Stimulated activated CD4-positive, alpha-beta T cell treated with anti-CD3 and anti-CD28 coated beads, Interleukin-12 subunit alpha, Interleukin-12 subunit beta, amount 100 ng/mL, for 24 hours (primary cell): ENCODE data around the gene EMILIN1.
A peak's percentile ranks its signal among the peaks of the same experiment; 100 is the strongest.

Source experiments
- DNase-seq, 2 experiments: peaks; one replicate each; pipeline ENCODE4 v3.0.0-alpha.2; 2020; ENCODE audit warnings: low read depth in 2 of 2

The EMILIN1 gene

DNA sequence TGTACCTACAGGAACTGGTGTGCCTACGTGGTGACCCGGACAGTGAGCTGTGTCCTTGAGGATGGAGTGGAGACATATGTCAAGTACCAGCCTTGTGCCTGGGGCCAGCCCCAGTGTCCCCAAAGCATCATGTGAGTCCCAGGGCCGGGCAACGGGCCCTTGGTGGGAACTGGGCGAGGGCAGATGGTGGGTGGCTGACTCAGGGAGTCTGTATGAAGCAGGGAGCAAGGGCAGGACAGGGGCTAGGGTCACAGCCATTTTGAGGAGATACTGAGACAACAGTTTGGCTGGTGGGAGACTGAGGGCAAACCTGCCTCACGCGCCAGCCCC is 1.7 kb downstream of the EMILIN1 start:
- no peak for DNase-seq

DNA sequence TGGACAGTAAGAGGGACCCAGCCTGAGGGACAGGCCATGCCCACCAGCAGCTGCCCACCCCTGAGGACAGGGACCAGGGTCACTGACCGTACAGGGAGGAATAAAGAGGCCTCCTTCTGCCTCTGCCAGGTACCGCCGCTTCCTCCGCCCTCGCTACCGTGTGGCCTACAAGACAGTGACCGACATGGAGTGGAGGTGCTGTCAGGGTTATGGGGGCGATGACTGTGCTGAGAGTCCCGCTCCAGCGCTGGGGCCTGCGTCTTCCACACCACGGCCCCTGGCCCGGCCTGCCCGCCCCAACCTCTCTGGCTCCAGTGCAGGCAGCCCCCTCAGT is 2.2 kb downstream of the EMILIN1 start:
- no peak for DNase-seq

DNA sequence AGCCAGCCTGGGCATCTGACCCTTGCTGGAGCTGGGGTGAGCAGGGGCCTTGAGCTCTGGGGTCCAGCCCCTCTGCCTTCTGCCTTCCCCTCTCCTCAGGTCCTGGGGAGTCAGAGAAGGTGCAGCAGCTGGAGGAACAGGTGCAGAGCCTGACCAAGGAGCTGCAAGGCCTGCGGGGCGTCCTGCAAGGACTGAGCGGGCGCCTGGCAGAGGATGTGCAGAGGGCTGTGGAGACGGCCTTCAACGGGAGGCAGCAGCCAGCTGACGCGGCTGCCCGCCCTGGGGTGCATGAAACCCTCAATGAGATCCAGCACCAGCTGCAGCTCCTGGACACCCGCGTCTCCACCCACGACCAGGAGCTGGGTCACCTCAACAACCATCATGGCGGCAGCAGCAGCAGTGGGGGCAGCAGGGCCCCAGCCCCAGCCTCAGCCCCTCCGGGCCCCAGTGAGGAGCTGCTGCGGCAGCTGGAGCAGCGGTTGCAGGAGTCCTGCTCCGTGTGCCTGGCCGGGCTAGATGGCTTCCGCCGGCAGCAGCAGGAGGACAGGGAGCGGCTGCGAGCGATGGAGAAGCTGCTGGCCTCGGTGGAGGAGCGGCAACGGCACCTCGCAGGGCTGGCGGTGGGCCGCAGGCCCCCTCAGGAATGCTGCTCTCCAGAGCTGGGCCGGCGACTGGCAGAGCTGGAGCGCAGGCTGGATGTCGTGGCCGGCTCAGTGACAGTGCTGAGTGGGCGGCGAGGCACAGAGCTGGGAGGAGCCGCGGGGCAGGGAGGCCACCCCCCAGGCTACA is 3.8 kb downstream of the EMILIN1 start:
- no peak for DNase-seq

DNA sequence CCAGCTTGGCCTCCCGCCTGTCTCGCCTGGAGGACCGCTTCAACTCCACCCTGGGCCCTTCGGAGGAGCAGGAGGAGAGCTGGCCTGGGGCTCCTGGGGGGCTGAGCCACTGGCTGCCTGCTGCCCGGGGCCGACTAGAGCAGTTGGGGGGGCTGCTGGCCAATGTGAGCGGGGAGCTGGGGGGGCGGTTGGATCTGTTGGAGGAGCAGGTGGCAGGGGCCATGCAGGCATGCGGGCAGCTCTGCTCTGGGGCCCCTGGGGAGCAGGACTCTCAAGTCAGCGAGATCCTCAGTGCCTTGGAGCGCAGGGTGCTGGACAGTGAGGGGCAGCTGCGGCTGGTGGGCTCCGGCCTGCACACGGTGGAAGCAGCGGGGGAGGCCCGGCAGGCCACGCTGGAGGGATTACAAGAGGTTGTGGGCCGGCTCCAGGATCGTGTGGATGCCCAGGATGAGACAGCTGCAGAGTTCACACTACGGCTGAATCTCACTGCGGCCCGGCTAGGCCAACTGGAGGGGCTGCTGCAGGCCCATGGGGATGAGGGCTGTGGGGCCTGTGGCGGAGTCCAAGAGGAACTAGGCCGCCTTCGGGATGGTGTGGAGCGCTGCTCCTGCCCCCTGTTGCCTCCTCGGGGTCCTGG is 4.5 kb downstream of the EMILIN1 start:
- DNase-seq = no peak

DNA sequence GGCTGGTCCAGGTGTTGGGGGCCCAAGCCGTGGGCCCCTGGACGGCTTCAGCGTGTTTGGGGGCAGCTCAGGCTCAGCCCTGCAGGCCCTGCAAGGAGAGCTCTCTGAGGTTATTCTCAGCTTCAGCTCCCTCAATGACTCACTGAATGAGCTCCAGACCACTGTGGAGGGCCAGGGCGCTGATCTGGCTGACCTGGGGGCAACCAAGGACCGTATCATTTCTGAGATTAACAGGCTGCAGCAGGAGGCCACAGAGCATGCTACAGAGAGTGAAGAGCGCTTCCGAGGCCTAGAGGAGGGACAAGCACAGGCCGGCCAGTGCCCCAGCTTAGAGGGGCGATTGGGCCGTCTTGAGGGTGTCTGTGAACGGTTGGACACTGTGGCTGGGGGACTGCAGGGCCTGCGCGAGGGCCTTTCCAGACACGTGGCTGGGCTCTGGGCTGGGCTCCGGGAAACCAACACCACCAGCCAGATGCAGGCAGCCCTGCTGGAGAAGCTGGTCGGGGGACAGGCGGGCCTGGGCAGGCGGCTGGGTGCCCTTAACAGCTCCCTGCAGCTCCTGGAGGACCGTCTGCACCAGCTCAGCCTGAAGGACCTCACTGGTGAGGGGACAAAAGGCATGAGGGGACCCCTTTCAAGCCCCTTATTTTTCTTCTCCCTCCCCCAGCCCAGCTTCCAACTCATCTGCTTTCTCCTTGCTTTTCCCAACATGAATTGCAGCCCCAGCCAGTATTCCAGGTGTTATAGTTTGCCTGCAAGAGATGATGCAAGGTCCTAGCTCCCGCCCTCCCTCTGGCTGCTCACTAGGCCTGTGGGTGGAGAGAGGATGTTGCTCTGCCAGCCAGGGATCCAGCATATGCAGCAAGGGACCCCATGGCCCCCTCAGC is 5.2 kb downstream of the EMILIN1 start:
- no peak for DNase-seq

DNA sequence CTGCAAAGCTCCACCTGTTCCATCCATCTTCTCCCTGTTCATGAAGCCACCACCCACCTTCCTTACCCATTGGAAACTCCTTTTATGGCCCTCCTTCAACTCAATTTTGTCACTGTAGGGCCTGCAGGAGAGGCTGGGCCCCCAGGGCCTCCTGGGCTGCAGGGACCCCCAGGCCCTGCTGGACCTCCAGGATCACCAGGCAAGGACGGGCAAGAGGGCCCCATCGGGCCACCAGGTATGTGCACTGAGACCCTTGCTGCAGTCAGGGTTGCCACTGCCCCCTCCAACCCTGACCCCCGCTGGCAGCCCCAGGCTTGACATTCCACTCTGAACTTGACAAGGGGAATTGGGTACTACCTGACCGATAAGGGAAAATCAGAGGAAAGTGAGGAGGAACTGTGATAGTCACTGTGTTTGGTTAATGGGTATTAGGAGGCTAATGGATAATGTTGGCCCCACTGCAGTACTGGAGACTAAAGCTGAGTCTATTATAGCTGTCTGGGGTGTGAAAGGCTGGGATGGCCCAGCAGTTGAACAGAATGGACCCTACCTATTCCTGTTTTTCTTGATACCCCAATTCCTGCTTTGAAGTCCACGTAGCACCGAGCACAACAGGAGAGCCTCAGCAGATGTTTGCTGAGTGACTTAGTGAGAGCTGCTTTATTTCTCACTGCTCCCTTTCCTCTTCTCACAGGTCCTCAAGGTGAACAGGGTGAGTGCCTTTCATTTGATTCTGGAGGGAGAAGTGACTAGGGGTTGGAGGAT is 6.1 kb downstream of the EMILIN1 start:
- DNase-seq = no peak

DNA sequence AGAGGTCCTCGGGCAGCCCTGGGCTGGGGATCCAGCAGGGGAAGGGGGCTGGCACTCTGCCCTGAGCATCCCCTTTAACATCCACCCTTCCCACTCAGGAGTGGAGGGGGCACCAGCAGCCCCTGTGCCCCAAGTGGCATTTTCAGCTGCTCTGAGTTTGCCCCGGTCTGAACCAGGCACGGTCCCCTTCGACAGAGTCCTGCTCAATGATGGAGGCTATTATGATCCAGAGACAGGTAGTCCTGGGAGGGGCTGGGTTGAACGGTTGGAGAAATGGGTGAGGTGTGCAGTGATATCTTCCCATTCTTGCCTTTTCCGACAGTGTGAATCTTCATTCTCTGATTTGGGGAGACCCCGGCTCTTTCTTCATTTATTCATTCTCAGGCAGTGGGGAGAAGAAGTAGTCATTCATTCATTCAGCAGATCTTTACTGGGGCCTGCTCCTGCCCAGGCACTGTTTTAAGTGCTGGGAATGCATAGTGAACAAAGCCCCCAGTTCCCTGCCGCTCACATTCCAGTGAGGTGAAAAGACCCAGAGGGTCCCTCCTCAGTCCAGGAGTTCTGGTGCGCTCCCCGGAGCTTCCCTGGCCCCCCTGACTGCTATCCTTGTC is 6.8 kb downstream of the EMILIN1 start:
- DNase-seq = no peak

DNA sequence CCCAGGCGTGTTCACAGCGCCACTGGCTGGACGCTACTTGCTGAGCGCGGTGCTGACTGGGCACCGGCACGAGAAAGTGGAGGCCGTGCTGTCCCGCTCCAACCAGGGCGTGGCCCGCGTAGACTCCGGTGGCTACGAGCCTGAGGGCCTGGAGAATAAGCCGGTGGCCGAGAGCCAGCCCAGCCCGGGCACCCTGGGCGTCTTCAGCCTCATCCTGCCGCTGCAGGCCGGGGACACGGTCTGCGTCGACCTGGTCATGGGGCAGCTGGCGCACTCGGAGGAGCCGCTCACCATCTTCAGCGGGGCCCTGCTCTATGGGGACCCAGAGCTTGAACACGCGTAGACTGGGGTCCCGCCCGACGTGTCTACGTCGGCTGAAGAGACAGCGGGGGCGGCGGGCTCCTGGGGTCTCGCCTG is 7.3 kb downstream of the EMILIN1 start:
- DNase-seq = peak in 1 of 2 experiments; percentile 32

DNA sequence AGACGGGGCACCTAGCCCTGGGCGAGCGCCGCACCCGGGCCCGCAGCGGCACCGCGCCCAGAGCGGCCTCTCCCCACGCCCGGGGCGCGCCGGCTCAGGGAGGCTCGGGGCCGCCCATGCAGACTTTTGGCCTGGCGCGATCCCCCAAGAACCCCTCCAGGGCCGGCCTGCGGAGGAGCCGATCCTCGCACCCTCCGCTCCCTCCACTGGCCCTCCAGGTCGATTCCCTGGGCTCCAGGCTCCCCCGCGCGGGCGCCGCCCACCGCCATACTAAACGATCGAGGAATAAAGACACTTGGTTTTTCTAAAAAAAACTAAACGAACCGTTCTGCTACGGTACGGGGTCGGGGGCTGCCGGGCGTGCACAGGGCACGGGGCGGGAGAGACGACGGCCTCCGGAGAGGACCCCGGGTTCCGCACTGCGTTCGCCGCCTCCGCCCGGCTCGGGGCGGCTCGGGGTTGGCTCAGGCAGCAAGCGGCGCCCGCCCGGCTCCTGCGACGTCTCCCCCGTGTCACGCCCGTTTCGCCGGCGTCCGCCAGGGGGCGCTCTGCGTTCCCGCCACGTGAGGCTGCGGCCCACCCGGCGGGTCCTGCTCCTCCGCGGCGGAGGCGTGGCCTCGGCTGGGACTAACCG is 7.8 kb downstream of the EMILIN1 start:
- DNase-seq = peak; percentile 95 to 97

DNA sequence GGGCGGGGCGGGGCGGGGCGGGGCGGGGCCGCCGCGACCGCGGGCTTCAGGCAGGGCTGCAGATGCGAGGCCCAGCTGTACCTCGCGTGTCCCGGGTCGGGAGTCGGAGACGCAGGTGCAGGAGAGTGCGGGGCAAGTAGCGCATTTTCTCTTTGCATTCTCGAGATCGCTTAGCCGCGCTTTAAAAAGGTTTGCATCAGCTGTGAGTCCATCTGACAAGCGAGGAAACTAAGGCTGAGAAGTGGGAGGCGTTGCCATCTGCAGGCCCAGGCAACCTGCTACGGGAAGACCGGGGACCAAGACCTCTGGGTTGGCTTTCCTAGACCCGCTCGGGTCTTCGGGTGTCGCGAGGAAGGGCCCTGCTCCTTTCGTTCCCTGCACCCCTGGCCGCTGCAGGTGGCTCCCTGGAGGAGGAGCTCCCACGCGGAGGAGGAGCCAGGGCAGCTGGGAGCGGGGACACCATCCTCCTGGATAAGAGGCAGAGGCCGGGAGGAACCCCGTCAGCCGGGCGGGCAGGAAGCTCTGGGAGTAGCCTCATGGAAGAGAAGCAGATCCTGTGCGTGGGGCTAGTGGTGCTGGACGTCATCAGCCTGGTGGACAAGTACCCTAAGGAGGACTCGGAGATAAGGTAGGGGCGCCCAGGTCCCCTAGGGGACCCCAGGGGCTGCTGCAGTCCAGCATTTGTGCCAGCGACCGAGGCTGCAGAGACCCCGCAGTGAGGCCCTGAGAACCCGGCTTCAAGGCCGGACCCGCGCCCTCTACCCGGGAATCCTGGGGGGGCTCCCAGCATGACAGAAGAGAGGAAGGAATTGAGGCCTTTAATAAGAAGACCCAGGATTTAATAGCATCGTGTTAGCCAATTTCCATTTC is 8.5 kb downstream of the EMILIN1 start, which contains the start of gene KHK:
Gene KHK, plus strand, starts transcription at position 49 of the 870 bp plus-strand sequence. Its CDS starts 488 bp downstream, at position 537.
- DNase-seq = peak in 1 of 2 experiments; percentile 24

DNA sequence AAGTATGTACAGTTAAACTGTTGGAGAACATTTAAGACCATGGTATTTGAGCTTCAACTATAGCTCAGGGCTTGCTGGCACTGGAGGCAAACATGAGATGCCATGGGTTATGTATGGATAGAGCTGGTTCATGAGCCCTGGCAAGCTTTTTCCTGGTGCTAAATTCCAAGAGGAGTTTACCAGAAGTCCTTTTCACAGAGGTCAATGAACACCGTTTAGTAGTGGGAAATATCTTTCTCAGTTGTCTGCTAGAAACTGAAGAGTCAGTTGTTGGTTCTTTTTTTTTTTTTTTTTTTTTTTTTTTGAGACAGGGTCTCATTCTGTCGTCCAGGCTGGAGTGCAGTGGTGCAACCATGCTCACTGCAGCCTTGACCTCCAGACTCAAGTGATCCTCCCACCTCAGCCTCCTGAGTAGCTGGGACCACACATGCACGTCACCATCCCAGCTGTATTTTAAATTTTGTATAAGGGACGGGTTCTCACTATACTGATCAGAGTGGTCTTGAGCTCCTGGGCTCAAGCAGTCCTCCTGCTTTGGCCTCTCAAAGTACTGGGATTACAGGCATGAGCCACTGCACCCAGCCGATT is 9.5 kb downstream of the EMILIN1 start:
- DNase-seq = no peak

DNA sequence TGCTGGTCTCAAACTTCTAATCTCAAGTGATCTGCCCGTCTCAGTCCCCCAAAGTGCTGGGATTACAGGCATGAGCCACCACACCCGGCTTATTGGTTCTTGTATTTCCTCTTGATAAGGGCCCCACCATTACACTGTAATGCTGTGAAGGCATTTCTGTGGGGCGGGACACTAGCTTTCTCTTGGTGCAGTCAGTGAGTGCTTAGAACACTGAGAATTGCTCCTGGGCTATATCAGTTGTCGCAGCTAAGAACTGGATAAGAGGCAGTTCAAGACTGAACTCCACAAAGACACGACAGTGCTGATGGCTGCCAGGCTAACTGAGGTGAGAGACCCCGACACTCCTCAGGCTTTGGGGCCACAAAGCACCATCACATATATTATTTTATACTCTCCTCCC is 10.2 kb downstream of the EMILIN1 start:
- no peak for DNase-seq

DNA sequence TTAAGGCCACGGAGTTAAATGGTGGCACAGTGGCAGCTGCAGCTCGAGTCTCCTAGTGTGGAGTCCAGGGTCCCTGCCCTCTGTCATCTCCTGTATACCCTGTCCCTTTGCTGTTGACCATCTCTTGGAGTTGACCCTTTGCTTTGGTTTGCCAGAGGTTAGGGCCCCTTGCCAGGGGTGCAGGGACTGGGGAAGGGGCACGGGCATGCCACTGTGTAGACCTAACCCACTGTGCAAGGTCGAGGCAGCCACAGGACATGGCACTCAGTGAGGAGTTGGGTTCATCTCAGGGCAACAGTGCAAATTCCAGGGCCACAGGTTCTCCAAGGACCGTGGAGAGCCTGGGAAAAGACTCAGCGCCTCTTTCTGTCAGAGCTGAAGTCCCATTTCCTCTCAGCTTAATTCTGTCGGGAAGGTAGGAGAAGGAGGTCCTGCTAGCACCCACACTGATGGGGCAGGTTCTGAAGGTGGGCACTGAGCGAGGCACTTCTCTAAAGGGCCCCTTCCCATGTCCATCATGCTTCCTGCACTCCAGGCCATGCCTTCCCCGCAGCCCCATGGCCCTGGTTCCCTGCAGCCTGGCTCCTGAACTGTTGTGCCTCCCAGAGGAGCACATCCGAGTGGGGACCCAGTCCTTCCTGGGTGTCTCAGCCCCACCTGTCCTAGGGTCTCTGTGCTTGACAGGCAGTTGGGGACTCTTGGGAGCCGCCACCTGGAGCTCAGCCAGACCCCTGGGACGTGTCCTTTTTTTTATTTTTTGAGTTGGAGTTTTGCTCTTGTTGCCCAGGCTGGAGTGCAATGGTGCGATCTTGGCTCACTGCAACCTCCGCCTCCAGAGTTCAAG is 10.9 kb downstream of the EMILIN1 start:
- DNase-seq = no peak

DNA sequence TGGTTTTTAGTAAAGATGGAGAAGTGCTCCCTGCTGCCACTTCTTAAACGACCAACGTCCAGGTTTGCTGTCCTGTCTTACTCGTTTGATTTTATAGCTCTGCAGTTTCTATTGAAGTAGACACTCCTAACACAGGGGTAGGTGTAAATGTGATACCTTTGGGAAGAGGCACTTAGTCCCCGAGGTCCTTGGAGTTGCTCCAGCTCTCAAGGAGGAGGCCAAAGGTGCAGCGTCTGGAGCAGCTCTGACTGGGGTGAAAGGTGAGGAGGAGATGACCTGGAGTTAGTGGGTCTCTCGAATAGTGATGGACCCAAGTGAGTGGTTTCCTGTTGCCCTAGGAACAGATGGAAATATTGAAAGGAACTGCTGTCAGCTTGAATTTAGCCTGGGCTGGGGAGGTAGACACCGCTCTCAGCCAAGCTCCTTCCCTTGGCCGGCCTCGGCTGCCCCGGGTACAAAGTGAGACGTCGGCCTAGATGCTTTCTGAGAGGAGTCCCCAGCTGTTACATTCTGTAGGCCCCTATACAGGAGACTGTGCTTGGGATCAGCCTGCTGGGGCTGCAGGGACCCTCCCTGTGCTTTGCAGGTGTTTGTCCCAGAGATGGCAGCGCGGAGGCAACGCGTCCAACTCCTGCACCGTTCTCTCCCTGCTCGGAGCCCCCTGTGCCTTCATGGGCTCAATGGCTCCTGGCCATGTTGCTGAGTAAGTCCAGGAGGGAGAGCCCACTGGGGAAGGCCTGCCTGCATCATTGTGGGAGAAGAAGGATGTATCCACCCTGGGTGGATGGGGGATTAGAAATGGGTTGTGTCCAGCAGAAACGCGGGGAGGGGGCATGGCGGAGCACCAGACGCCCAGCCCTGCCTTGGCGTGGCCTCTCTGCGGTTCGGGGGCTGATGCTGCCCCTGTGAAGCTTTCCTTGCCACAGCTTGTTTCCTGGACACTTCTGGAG is 13.6 kb downstream of the EMILIN1 start:
- no peak for DNase-seq

DNA sequence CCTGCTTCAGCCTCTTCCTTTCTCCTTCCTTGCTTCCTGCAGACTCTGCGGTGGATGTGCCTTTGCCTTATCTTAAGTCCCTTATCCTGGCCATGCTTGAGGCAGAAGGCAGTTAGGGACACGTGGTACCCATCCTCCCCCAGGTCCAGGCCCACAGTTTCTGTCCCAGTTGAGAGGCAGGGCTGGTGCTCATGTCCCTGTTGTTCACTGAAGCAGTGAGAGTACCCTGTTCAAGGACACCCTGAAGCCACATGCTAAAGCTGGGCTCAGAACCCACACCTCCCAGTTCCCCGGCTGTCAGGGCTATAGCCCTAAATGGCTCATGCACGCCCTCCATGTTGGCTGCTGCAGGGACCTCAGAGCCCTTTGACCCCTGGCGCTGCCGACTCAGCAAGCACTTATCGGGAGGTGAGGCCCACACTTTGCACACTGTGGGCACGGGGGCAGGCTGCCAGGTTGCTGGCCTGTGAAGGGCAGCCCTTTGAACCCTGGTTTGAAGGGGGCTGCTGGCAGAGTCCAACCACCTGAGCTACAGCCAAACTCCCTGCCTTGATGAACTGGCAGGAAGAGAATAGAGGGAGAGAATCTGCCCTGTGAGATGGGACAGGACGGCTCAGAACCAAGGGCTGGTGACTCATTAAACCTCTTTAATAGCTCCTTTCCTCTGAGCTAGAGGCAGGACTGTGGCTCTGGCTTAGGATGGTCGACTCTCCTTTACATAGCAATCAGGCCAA is 14.4 kb downstream of the EMILIN1 start:
- DNase-seq = no peak

DNA sequence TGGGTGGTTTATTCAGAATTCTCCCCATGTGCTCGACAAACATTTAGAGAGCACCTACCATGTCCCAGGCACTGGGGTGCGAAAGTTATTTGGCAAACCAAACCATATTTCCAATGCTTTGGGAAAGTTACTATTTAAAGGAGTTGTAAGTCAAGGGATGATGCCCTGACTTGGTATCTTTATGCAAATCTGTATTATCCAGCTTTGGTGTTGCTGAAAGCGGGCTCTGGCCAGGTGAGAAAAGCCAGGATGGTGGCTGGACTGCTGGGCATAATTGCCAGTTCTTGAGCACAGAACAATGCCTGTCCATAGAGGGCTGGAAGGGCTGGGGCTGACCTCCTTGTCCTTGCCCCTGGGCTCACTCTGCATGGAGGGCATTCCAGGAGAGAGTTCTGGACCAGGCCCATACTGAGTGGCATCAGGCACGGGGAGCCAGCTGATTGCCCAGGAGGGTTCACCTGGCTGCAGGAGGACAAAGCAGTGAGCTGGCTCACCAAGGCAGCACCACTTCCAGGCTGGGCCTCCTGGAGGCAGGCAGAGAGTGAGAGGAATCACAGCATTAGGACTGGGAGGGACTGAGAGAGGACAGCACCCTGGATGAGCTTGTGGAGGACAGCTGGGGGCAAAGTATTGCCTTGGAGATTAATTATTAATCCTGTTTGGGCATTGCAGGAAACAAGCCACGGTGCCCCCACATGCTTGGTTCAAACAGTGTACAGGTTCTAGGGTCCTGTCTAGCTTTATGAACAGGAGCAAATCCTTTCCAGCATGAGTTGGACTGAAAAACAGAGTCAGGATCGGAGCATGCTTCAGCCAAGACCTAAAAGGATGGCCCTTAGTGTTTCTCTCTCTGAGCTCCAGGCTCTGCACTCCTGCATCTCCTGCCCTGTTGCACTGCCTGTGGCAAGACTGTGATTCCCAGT is 15.3 kb downstream of the EMILIN1 start:
- DNase-seq = no peak
